HG03571 (cell line): ENCODE measurements around the gene SIGLEC6.

Experiments used
- ATAC-seq: cut with Tn5 transposase; IDR thresholded peaks from one replicate; pipeline ENCODE4 v1.9.1; 2021; ENCODE audit not compliant: unreplicated experiment

SIGLEC6 gene

GRCh38 chr19:51548891-51549305, 17.4 kb upstream of the SIGLEC6 start:
- ATAC-seq, result no peak

- ATAC-seq, result no peak
Observed at GRCh38 chr19:51548213-51548651, 16.8 kb upstream of the SIGLEC6 start.

GRCh38 chr19:51547397-51548212, 16.1 kb upstream of the SIGLEC6 start:
- no peak for ATAC-seq

GRCh38 chr19:51546650-51547396, 15.4 kb upstream of the SIGLEC6 start:
- no peak for ATAC-seq

- no peak for ATAC-seq
Observed at GRCh38 chr19:51546107-51546649, 14.7 kb upstream of the SIGLEC6 start.

GRCh38 chr19:51544038-51544437, 12.6 kb upstream of the SIGLEC6 start:
- no peak for ATAC-seq

GRCh38 chr19:51542699-51543098, 11.2 kb upstream of the SIGLEC6 start:
- no peak for ATAC-seq

GRCh38 chr19:51541458-51542357, 10.2 kb upstream of the SIGLEC6 start:
- no peak for ATAC-seq

- no peak for ATAC-seq
Observed at GRCh38 chr19:51539821-51540366, 8.4 kb upstream of the SIGLEC6 start.

- ATAC-seq, result no peak
Observed at GRCh38 chr19:51535535-51535934, 4.1 kb upstream of the SIGLEC6 start.

GRCh38 chr19:51530616-51531015, 854 bp downstream of the SIGLEC6 start:
- no peak for ATAC-seq

GRCh38 chr19:51529301-51529700, 2.2 kb downstream of the SIGLEC6 start:
- ATAC-seq, result no peak

- no peak for ATAC-seq
Observed at GRCh38 chr19:51525651-51526050, 5.8 kb downstream of the SIGLEC6 start.

- no peak for ATAC-seq
Observed at GRCh38 chr19:51524666-51525264, 6.7 kb downstream of the SIGLEC6 start.

- ATAC-seq, result no peak
Observed at GRCh38 chr19:51521781-51522180, 9.7 kb downstream of the SIGLEC6 start.

GRCh38 chr19:51521357-51521756, 10.1 kb downstream of the SIGLEC6 start:
- no peak for ATAC-seq

- ATAC-seq, result no peak
Observed at GRCh38 chr19:51520728-51521127, 10.7 kb downstream of the SIGLEC6 start.

GRCh38 chr19:51514866-51515481, 16.5 kb downstream of the SIGLEC6 start:
- ATAC-seq, result no peak

- ATAC-seq, result no peak
Observed at GRCh38 chr19:51513968-51514367, 17.5 kb downstream of the SIGLEC6 start.

GRCh38 chr19:51511353-51511752, 20.1 kb downstream of the SIGLEC6 start:
- ATAC-seq, result no peak
